Body of pancreas (tissue), 4 donors: Measurements from ENCODE around the gene CFAP77.

Experiments used
- CTCF ChIP-seq, 7 experiments: fragments of 450-650 bp in 4 of 7; fragments of 200-600 bp in 3 of 7; sonication (generic) in 3 of 7; IDR thresholded peaks; one replicate each; pipeline ENCODE4 v1.5.1; 2016 to 2019; ENCODE audit warnings: antibody characterized with exemption in 7 of 7
- POLR2A ChIP-seq, 3 donors: fragments of 450-650 bp; IDR thresholded peaks; one replicate each; pipeline ENCODE4 v1.6.1; 2016; ENCODE audit warnings: antibody characterized with exemption in 3 of 3, mild to moderate bottlenecking in 2 of 3

GRCh38 chr9:132504488-132504887 lies 94.5 kb downstream of the CFAP77 start:
- TF ChIP-seq CTCF (IDR thresholded peaks at IDR 0.05) (no peak), POLR2A (IDR thresholded peaks at IDR 0.05) (no peak)
